ENCODE results near the gene APH1B. TPM values are rescaled to one million over a fixed set of nuclear protein-coding genes. Genes with fewer than 3 reads are reported as not detected.

Gene APH1B
- total RNA-seq, 1 donor from 2014 or later, result 6.2 TPM

- Histone ChIP-seq H3K4me3 (no peak overlapping the region), H3K4me1 (peaks cover 54% of the 10 kb centered on the region), H3K9me3 (replicated peaks) (no peaks in the 10 kb centered on the region), H3K27me3 (ENCODE audit: low read depth) (no peaks in the 10 kb centered on the region), H3K36me3 (no peaks in the 10 kb centered on the region), H3K27ac (replicated peaks) (peak overlapping the region; percentile 42)
- no peak for DNase-seq
- TF ChIP-seq CTCF (IDR thresholded peaks at IDR 0.05; ENCODE audit: borderline replicate concordance), result no peak
- intact Hi-C loops (cut with micrococcal nuclease), result no loop called here
Measured at GRCh38 chr15:63238796-63239195, 38.6 kb upstream of the APH1B start.

GRCh38 chr15:63240109-63240508 lies 37.3 kb upstream of the APH1B start:
- Histone ChIP-seq H3K27ac (replicated peaks) (no peak overlapping the region), H3K4me1 (peaks cover 54% of the 10 kb centered on the region), H3K27me3 (ENCODE audit: low read depth) (no peaks in the 10 kb centered on the region), H3K9me3 (replicated peaks) (no peaks in the 10 kb centered on the region), H3K36me3 (no peaks in the 10 kb centered on the region), H3K4me3 (no peak overlapping the region)
- no peak for DNase-seq
- TF ChIP-seq CTCF (IDR thresholded peaks at IDR 0.05; ENCODE audit: borderline replicate concordance), result no peak
- intact Hi-C loops (cut with micrococcal nuclease), result no loop called here

- no peak for DNase-seq
- Histone ChIP-seq H3K4me1 (peaks cover 52% of the 10 kb centered on the region), H3K9me3 (replicated peaks) (no peaks in the 10 kb centered on the region), H3K27ac (replicated peaks) (no peak overlapping the region), H3K4me3 (no peak overlapping the region), H3K36me3 (peaks cover under 1% of the 10 kb centered on the region), H3K27me3 (ENCODE audit: low read depth) (no peaks in the 10 kb centered on the region)
- no peak for TF ChIP-seq CTCF (IDR thresholded peaks at IDR 0.05; ENCODE audit: borderline replicate concordance)
- intact Hi-C loops (cut with micrococcal nuclease), result no loop called here
Measured at GRCh38 chr15:63241316-63241715, 36.1 kb upstream of the APH1B start.

- Histone ChIP-seq H3K4me3 (no peak overlapping the region), H3K27ac (replicated peaks) (peak overlapping the region; percentile 69), H3K36me3 (peaks cover 3% of the 10 kb centered on the region), H3K4me1 (peaks cover 55% of the 10 kb centered on the region), H3K9me3 (replicated peaks) (no peaks in the 10 kb centered on the region), H3K27me3 (ENCODE audit: low read depth) (no peaks in the 10 kb centered on the region)
- TF ChIP-seq CTCF (IDR thresholded peaks at IDR 0.05; ENCODE audit: borderline replicate concordance), result no peak
- intact Hi-C loops (cut with micrococcal nuclease), result no loop called here
- DNase-seq, result no peak
Measured at GRCh38 chr15:63243101-63243500, 34.3 kb upstream of the APH1B start.

- H3K27me3 ChIP-seq (ENCODE audit: low read depth), result no peaks in the 10 kb centered on the region
- peak overlapping the region; percentile 69 for H3K27ac ChIP-seq (replicated peaks)
- peaks cover 48% of the 10 kb centered on the region for H3K4me1 ChIP-seq
- no peaks in the 10 kb centered on the region for H3K9me3 ChIP-seq (replicated peaks)
- no peak for DNase-seq
- intact Hi-C loops (cut with micrococcal nuclease), result no loop called here
- H3K4me3 ChIP-seq, result no peak overlapping the region
- TF ChIP-seq CTCF (IDR thresholded peaks at IDR 0.05; ENCODE audit: borderline replicate concordance), result no peak
- peaks cover 3% of the 10 kb centered on the region for H3K36me3 ChIP-seq
Measured at GRCh38 chr15:63243776-63244175, 33.6 kb upstream of the APH1B start.

- Histone ChIP-seq H3K36me3 (peaks cover 3% of the 10 kb centered on the region), H3K4me1 (peaks cover 42% of the 10 kb centered on the region), H3K27me3 (ENCODE audit: low read depth) (no peaks in the 10 kb centered on the region), H3K9me3 (replicated peaks) (no peaks in the 10 kb centered on the region), H3K4me3 (no peak overlapping the region), H3K27ac (replicated peaks) (peak overlapping the region; percentile 69)
- no peak for TF ChIP-seq CTCF (IDR thresholded peaks at IDR 0.05; ENCODE audit: borderline replicate concordance)
- no peak for DNase-seq
- intact Hi-C loops (cut with micrococcal nuclease), result no loop called here
Measured at GRCh38 chr15:63244399-63244798, 33.0 kb upstream of the APH1B start.

All from left ventricle myocardium inferior (tissue), 1 donor.